A204.1 (cell line): ENCODE results near the gene SPTSSB.

ENCODE experiments used
- FAIRE-seq: peaks from 2 replicates; lab custom pipeline; 2012; peaks lifted over from hg19 to GRCh38; lab: Jason Lieb, UNC

The SPTSSB gene

GRCh38 chr3:161371441-161372320, at the start of gene SPTSSB:
Gene SPTSSB (minus strand): TSS chr3:161371517. CDS start chr3:161346323, 25,194 bp downstream.
- FAIRE-seq = no peak

- no peak for FAIRE-seq
Observed at GRCh38 chr3:161420746-161421145, 49.4 kb upstream of the SPTSSB start.

GRCh38 chr3:161419555-161420333, 48.4 kb upstream of the SPTSSB start:
- FAIRE-seq = no peak

- no peak for FAIRE-seq
Observed at GRCh38 chr3:161415506-161416231, 44.4 kb upstream of the SPTSSB start.

- FAIRE-seq = no peak
Observed at GRCh38 chr3:161414907-161415306, 43.6 kb upstream of the SPTSSB start.

GRCh38 chr3:161413855-161414210, 42.5 kb upstream of the SPTSSB start:
- FAIRE-seq = no peak

- no peak for FAIRE-seq
Observed at GRCh38 chr3:161413127-161413854, 42.0 kb upstream of the SPTSSB start.

- FAIRE-seq = no peak
Observed at GRCh38 chr3:161412123-161412522, 40.8 kb upstream of the SPTSSB start.

- no peak for FAIRE-seq
Observed at GRCh38 chr3:161409858-161410257, 38.5 kb upstream of the SPTSSB start.

GRCh38 chr3:161409069-161409468, 37.8 kb upstream of the SPTSSB start:
- FAIRE-seq = peak; percentile 95

- no peak for FAIRE-seq
Observed at GRCh38 chr3:161406594-161407555, 35.6 kb upstream of the SPTSSB start.

- FAIRE-seq = no peak
Observed at GRCh38 chr3:161405836-161406235, 34.5 kb upstream of the SPTSSB start.

- no peak for FAIRE-seq
Observed at GRCh38 chr3:161405087-161405486, 33.8 kb upstream of the SPTSSB start.

- no peak for FAIRE-seq
Observed at GRCh38 chr3:161403251-161403650, 31.9 kb upstream of the SPTSSB start.

GRCh38 chr3:161401389-161401788, 30.1 kb upstream of the SPTSSB start:
- FAIRE-seq = no peak

- no peak for FAIRE-seq
Observed at GRCh38 chr3:161400650-161401049, 29.3 kb upstream of the SPTSSB start.

GRCh38 chr3:161395115-161396012, 24.0 kb upstream of the SPTSSB start:
- FAIRE-seq = no peak

- FAIRE-seq = no peak
Observed at GRCh38 chr3:161393803-161394202, 22.5 kb upstream of the SPTSSB start.

- no peak for FAIRE-seq
Observed at GRCh38 chr3:161393310-161393709, 22.0 kb upstream of the SPTSSB start.

GRCh38 chr3:161392853-161393252, 21.5 kb upstream of the SPTSSB start:
- FAIRE-seq = no peak
